NCI-H82 treated with DMSO at 0.1 percent for 48 hours (cell line): ENCODE results near the gene SYNGR4.
A peak's percentile ranks its signal among the peaks of the same experiment; 100 is the strongest.

ENCODE experiments used
- DNase-seq: peaks from one replicate; lab custom pipeline; 2025; ENCODE audit not compliant: unreplicated experiment; lab: John Stamatoyannopoulos, UW

The SYNGR4 gene

DNA sequence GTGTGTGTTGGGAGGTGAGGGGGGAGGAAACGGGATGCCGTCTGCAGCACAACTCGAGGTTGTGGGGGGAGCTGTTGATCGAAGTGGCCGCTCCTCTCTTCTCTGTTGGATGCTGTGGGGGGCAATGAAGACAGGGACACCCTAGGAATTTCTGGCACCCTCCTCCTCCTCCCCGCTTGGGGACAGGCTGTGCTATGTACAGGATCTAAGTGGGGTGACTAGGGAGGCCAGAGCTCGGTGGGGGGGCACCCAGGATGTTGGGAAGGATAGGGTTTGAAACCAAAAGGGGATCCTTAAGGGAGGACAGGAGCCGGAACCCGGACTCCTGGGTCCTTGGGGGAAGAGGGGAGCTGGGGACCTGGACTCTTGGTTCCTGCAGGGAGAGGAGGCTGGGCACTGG, 31.3 kb downstream of the SYNGR4 start:
- DNase-seq = no peak

DNA sequence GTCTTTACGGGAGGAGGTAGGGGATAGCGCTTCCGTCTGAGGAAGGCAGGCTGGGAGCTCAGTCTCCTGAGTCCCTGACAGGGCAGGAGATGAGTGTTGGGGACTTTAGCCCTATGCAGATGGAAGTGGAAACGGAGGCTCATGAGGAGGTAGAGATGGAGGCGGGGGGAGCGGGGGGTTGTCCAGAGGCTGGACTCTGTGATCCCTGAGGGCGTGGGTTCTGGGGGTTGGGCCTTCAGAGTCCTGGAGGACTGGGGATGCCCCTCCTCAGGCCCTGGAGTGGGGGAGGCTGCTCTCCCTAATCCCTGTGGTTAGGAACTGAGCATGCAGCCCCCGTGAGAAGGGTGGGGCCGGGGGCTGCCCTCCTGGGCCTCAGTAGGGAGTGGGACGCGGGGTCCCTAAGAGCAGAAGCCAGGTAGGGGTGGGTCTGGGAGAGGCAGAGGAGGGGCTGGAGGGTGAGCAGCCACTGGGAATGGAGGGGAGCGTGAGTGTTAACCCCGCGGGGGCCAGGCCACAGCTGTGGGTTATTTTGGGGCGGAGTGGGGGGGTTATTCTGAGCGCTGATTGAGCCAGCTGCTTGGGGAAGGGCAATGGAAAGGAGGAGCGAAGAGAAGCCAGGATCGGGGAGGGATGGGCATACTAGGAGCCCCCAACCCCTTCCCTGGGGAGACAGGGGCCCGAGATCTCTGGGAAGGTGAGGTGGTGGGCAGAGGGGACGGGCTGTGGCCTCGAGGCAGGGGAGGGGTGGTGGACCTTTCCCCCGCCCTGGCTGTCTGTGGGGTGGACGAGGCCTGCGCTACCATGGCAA, 32.1 kb downstream of the SYNGR4 start:
- DNase-seq = no peak

DNA sequence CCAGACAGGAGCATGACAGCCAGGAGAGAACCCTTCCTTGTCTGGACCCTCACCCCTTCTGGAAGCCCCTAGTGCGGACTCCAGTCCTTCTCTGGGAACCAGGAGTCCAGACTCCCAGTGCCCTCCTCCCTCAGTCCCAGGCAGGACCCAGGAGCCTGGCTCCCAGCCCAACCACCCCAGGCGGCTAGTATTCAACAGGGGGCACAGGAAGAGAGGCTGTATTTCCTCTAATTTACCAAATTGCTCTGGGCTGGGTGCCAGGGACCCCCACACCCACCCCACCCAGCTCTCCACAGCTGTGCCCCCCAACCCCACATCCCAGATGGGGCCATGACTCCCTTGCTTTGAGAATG, 32.6 kb downstream of the SYNGR4 start:
- no peak for DNase-seq

DNA sequence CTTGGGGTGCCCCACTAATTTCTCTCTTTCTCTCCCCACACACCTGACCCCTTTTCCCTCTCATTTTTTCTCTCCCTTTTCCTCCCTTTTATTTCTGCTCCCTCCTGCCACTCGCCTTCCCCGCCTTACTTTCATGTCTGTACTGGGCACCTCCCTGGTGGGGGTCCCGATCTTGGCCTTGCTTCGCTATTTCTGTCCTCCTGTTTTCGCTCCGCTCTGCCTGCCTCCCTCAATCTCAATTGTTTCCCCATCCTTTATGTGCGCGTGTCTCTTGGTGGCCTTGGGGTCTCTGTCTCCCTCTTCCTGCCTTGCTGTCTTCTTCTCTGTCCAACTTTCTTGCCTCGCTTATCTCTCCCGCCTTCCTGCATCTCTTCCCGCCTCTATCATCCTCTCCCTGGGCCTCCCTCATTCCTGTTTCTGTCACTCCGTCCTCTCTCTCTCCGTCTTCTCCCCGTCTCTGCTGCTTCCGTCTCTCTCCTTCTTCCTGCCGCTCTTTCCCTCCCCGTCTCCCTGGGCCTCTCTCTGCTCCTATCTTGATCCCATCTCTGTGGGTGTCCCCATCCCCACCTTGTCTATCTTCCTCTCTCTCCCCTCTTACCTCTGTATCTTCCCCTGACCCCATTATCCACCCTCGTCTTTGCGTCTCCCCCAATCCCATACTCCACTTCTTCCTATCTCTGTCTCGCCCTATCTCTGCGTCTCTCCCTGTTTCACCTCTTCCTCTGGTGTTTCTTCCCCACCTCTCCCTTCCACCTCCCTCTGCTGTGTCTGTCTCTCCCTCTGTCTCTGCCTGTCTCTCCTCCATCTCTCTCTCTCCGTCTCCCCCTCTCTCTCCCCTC, 33.3 kb downstream of the SYNGR4 start:
- DNase-seq = no peak

DNA sequence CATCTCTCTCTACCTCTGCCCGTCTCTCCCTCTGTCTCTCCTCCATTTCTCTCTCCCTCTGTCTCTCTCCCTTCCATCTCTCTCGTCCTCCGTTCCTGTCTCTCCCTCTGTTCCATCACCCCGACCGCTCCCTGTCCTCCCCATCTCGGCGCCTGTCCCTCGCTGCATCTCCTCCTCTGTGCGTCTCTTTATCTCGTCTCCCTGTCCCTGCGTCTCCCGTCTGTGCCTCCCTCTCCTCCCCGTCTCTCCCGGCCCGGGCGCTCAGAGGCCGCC, 33.9 kb downstream of the SYNGR4 start:
- DNase-seq = no peak

DNA sequence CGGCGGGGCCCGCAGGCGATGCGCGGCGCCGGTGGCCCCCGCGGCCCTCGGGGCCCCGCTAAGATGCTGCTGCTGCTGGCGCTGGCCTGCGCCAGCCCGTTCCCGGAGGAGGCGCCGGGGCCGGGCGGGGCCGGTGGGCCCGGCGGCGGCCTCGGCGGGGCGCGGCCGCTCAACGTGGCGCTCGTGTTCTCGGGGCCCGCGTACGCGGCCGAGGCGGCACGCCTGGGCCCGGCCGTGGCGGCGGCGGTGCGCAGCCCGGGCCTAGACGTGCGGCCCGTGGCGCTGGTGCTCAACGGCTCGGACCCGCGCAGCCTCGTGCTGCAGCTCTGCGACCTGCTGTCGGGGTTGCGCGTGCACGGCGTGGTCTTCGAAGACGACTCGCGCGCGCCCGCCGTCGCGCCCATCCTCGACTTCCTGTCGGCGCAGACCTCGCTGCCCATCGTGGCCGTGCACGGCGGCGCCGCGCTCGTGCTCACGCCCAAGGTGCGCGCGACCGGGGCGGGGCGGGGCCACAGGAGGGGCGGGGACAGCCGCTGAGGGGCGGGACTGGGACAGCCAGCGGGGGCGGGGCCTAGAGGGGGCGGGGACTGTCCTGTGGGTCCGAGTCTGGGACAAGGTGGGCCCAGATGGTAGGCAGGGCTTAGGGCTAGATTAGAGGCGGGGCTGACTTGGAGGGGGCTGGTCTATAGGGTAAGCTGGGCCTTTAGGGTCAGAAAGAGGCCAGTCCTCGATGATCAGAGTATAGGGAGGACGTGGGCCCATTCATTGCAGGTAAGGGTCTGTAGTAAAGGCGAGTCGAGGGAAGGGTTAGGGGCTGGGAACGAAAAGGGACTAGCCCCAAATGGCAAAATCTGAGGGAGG, 34.4 kb downstream of the SYNGR4 start:
- peak; percentile 90 for DNase-seq

DNA sequence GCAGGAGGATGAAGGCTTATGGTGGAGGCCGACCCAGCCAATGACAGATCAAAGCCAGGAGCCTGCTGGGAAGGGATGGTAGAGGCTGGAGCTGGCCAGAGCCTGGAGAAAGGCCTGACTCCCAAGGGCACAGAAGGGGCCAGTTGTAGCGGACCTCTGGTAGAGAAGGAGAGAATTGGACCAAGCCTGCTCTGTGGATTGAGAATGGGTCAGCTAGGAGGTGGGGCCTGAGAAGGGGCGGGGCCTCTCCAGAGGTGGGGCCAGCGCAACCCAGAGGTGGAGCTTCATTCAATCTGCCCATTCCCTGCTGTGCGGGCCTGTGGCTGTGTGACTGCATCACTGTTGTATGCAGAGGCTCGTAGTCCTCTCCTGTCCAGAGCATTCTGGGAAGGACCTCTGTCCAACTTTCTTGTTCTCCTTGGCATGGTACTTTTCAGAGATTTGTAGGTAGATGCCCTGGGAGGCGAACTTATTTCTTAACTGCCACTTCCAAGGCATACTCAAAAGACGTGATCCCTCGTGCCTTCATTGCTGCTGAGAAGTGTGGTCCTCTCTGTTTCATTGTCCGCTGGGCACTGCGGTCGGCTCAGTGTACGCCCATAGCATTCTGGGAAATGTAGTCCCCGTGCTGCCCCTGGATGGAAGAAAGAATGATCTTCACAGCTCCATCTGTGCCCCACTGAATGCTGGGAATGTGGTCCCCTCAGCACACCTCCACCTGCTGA, 36.0 kb downstream of the SYNGR4 start:
- DNase-seq = no peak

DNA sequence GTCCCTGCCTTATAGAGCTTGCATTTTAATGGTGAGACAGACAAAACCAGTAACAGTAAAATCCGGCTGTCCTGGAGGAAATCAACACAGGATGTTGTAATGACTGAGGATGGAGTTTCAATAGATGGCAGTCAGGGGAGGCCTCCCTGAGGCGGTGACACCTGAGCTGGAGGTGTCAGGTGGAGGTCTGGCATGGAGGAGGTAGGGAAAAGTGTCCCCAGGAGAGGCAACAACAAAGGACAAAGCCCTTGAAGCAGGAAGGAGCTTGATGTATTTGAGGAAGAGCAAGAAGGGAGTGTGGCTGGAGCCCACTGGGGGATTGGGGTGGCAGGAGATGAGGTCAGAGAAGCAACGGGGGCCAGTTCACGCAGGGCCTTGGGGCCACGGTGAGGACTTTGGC, 37.1 kb downstream of the SYNGR4 start:
- no peak for DNase-seq

DNA sequence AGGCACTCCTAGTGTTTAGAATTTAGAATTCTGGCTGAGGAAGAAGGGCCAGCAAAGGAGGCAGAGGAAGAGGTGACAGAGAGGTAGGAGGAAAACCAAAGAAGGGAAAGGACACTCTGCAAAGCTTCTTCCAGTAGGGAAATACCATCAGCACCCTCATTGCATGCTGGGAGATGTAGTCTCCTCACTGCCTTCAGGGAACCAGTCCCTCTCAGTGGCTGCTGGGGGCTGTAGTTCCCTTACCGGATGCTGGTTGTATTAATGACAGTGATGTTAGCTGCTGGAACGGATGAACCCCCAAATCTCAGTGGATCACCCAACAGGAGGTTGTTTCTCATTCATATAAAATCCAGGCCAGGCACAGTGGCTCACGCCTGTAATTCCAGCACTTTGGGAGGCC, 39.4 kb downstream of the SYNGR4 start:
- DNase-seq = peak; percentile 46

DNA sequence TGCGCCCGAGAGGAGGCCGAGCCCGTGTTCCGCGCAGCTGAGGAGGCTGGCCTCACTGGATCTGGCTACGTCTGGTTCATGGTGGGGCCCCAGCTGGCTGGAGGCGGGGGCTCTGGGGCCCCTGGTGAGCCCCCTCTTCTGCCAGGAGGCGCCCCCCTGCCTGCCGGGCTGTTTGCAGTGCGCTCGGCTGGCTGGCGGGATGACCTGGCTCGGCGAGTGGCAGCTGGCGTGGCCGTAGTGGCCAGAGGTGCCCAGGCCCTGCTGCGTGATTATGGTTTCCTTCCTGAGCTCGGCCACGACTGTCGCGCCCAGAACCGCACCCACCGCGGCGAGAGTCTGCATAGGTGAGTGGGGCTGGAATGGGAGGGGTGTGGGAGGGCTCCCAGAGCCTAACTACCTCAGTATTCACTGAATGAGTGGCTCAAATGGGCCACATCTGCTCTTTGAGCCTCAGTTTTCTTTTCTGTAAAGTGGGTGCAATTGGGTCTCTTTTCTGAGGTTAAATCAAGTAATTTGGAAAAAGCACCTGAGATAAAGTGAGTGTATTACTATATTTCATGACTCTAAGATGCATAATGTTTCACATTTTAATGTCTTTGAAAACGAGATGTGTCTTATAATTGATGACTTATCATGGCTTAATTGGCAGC, 41.0 kb downstream of the SYNGR4 start:
- DNase-seq = no peak

DNA sequence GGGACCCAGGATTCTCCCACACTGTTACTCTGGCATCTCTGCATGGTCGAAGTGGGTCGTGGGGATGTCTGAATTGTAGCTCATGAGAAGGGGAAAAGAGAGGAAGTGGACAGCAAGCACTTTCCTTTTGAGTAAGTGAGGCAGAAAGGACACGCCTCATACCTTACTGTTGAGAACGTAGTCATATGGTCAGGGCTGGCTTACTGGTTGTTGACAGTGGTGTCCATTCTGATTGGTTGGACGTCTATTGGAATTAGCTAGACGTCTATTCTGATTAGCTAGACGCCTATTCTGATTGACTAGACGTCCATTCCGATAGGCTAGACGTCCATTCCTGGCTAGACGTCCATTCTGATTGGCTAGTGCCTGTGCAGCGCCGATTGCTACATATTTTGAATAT, 41.7 kb downstream of the SYNGR4 start:
- DNase-seq = no peak

DNA sequence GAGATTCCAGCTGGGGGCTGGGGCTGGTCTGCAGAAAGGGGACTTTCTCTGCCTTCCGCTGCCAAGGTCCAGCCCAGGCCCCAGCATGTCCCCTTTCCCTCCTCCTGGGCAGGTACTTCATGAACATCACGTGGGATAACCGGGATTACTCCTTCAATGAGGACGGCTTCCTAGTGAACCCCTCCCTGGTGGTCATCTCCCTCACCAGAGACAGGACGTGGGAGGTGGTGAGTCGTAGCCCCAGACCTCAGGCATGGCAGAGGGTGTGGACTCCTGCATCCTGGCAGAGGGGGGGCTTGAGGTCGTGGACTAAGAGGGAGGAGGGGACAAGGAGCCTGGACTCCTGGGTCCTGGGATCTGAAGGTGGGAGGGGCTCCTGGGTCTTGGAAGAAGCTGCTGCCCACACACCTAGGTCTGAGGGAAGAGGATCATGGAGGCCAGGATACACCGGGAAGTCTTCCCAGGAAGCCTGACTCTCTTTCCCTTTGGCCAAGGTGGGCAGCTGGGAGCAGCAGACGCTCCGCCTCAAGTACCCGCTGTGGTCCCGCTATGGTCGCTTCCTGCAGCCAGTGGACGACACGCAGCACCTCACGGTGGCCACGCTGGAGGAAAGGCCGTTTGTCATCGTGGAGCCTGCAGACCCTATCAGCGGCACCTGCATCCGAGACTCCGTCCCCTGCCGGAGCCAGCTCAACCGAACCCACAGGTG, 49.9 kb downstream of the SYNGR4 start:
- DNase-seq = no peak

DNA sequence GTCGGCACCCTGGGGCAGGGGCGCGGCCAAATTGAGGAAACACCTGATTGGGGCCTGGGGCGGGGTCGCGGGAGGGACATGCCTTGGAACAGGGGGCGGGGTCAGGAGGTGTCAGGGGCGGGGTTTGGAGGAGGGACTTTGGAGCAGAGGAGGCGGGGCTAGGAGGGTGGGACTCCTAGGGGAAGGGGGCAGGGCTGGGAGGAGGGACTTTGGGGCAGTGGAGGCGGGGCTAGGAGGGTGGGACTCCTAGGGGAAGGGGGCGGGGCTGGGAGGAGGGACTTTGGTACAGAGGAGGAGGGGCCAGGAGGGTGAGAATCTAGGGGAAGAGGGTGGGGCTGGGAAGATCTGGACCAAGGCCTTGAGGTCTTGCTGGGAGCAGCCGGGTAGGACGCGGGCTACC, 51.2 kb downstream of the SYNGR4 start:
- peak; percentile 32 for DNase-seq

DNA sequence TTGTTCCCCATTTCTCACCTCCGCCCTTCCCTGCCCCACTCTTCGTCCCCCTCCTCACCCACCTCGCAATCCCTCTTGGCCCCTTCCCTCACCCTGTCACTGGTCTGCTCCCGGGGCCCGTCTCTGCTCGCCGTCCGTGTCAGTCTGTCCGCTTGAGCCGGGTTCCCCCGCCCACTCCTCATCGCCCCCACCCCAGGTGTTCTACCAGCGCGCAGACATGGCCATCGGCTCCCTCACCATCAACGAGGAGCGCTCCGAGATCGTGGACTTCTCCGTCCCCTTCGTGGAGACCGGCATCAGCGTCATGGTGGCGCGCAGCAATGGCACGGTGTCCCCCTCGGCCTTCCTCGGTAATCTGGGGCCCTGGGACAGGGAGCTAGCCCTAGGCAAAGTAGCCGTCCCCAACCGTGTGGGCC, 51.6 kb downstream of the SYNGR4 start:
- DNase-seq = no peak

DNA sequence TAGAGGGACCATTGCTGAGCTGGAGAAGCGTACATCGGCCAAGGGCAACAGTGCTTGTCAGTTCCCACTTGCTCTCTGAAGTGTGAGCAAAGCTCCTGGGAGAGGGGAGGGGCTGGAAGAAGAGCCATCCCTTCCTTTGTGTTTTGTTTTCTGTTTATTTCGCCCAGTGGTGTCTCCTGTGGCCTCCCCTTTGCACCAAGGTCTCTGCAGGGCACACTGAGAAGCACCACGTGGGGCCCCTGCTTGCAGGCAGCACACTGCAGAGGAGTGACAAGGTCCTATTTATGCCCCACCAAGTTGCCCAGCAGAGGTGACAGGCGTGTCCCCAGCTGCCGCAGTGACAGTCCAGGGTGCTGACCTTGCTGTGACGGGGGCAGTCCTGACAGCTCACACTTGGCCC, 53.3 kb downstream of the SYNGR4 start:
- DNase-seq = no peak

DNA sequence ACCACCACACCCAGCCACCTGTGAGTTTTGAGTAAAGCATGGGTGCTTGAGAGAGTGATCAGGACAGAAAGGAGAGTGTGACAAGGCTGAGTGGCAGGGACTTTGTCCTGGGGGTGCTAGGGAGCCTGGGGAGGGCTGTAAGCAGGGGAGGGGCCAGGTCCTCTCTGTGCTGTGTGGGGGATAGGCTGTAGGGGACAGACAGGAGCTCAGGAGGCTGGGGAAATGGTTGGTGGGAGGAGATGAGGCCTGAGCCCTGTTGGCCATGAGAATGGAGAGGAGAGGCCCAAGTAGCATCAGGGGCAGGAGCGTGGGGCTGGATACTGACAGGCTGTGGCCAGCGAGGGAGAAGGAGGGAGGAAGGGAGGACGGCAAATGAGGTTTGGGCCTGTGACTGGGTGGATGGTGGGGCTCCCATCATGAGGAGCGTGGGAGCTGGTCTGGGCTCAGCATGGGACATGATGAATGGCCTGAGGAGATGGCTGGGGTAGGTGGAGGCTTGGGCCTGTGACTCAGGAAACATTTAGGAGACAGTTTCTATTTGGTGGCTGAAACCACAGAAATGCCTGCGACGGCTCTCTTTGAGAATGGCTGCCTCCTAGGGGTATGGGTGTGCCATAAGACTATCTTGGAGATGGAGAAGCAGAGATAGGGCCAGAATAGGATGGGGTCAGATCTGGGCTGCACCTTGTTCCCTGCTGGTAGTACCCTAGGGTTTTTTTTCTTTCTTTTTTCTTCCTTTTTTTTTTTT, 54.3 kb downstream of the SYNGR4 start:
- DNase-seq = no peak

DNA sequence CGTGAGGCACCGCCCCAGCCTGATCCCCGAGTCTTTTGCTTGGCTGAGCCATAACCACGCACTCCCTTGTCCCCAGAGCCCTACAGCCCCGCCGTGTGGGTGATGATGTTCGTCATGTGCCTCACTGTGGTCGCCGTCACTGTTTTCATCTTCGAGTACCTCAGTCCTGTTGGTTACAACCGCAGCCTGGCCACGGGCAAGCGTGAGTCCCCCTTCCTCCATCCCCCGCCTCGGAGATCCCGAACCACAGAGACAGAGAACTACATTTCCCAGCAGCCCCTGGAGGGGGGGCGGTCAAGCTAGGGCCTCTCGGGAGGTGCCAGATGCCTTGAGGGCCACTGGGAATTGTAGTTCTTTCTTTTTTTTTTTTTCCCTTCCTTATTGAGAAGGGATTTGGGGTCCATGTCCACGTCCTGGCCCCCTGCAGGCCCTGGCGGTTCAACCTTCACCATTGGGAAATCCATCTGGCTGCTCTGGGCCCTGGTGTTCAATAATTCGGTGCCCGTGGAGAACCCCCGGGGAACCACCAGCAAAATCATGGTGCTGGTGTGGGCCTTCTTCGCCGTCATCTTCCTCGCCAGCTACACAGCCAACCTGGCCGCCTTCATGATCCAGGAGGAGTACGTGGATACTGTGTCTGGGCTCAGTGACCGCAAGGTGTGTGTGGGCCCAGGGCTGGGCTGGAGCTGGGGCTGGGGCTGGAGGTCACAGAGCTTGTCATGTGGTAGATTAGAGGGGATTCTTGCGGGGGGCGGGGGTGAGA, 55.2 kb downstream of the SYNGR4 start:
- no peak for DNase-seq

DNA sequence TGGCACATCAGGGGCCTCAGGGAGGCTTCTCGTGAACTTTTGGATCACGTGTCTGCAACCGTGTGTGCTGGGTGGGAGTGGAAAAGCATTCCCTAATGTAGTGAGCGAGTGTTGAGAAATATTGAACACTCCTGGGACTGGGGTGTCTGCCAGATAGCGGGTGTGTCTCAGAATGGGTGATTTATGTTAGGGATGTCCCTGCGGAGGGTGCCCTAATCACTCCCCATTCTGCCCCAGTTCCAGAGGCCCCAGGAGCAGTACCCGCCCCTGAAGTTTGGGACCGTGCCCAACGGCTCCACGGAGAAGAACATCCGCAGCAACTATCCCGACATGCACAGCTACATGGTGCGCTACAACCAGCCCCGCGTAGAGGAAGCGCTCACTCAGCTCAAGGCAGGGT, 57.4 kb downstream of the SYNGR4 start:
- no peak for DNase-seq
